HepG2 (cell line): ENCODE measurements around the gene GRIP2. TPM values are rescaled to one million over a fixed set of nuclear protein-coding genes. Genes with fewer than 3 reads are reported as not detected.

Source experiments
- ATAC-seq: fragments of 200-7000 bp; cut with Tn5 transposase; 3 replicates; pipeline ENCODE4 v1.9.1; 2020; ENCODE audit warnings: mild to moderate bottlenecking, moderate library complexity
- BruUV-seq: library from RNA; stranded (reverse); fragments of 400-500 nt; replicated peaks from 2 replicates; lab custom pipeline; 2021; lab: Mats Ljungman, UMichigan
- CTCF ChIA-PET: fragments of 300-600 bp; formaldehyde crosslinking; extraction: SDS; loops from one replicate; lab custom pipeline; 2021; ENCODE audit warnings: low total read pairs, inconsistent platforms, low intra/inter-chr PET ratio; lab: Yijun Ruan, JAX
- POLR2A ChIA-PET: fragments of 350-600 bp; sonication (Branson Sonifier 250); formaldehyde crosslinking; loops from one replicate; lab custom pipeline; 2020; ENCODE audit warnings: antibody characterized with exemption, inconsistent platforms; lab: Yijun Ruan, JAX
- DNase-seq: peaks from one replicate; pipeline ENCODE4 v3.0.0-alpha.2; 2015; ENCODE audit warnings: low spot score
- FAIRE-seq: peaks from 3 replicates; lab custom pipeline; 2011; peaks lifted over from hg19 to GRCh38; lab: Jason Lieb, UNC
- H2AFZ ChIP-seq: one replicate; pipeline ENCODE4 v1.6.1; 2011; ENCODE audit warnings: low read length, inconsistent platforms
- H3K27ac ChIP-seq: fragments of 300-600 bp; 3 replicates; pipeline ENCODE4 v1.8.0; 2011; ENCODE audit warnings: mixed run types, mild to moderate bottlenecking, mixed read lengths, low read length, inconsistent platforms; ENCODE audit not compliant: insufficient read depth; ENCODE audit errors: extremely low read length
- H3K27me3 ChIP-seq, 2 experiments: fragments of 200-600 bp in 1 of 2; 2 replicates in 1 of 2; 3 replicates in 1 of 2; pipeline versions ENCODE4 v1.6.0 to v1.8.0; 2011; ENCODE audit warnings: low read length in 2 of 2, mild to moderate bottlenecking in 2 of 2, moderate library complexity in 2 of 2, inconsistent platforms in 1 of 2; ENCODE audit not compliant: insufficient read depth in 2 of 2, control insufficient read depth in 1 of 2
- H3K36me3 ChIP-seq, 2 experiments: fragments of 200-600 bp in 1 of 2; replicated peaks in 1 of 2; 2 replicates in 1 of 2; 3 replicates in 1 of 2; pipeline versions ENCODE4 v1.5.1 to v1.8.0; 2011; ENCODE audit warnings: low read length in 2 of 2, inconsistent platforms in 1 of 2; ENCODE audit not compliant: insufficient read depth in 2 of 2, control insufficient read depth in 1 of 2
- H3K4me1 ChIP-seq: 2 replicates; pipeline ENCODE4 v1.5.1; 2012; ENCODE audit warnings: low read length, inconsistent platforms; ENCODE audit not compliant: insufficient read depth
- H3K4me2 ChIP-seq: 2 replicates; pipeline ENCODE4 v1.6.0; 2011; ENCODE audit warnings: low read depth, low read length, inconsistent platforms
- H3K4me3 ChIP-seq, 3 experiments: fragments of 200-600 bp in 1 of 3; sonication (generic), shearing (Covaris generic) in 1 of 3; replicated peaks in 1 of 3; 2 replicates each; pipeline ENCODE4 v1.5.1; 2011 to 2016; ENCODE audit warnings: low read length in 3 of 3, inconsistent platforms in 2 of 3, low read depth in 2 of 3, mild to moderate bottlenecking in 2 of 3, control low read depth in 1 of 3, mixed read lengths in 1 of 3; ENCODE audit not compliant: insufficient read depth in 1 of 3
- H3K79me2 ChIP-seq: one replicate; pipeline ENCODE4 v1.6.1; 2011; ENCODE audit warnings: low read length, inconsistent platforms; ENCODE audit not compliant: insufficient read depth
- H3K9ac ChIP-seq: 2 replicates; pipeline ENCODE4 v1.6.0; 2011; ENCODE audit warnings: mild to moderate bottlenecking, low read depth, low read length, inconsistent platforms; ENCODE audit not compliant: insufficient read depth
- H3K9me3 ChIP-seq: 2 replicates; pipeline ENCODE4 v1.5.1; 2012; ENCODE audit warnings: mild to moderate bottlenecking, low read length
- H4K20me1 ChIP-seq: 2 replicates; pipeline ENCODE4 v1.6.0; 2011; ENCODE audit warnings: inconsistent platforms, mild to moderate bottlenecking, low read length, moderate library complexity; ENCODE audit not compliant: insufficient read depth
- HOXA5 ChIP-seq: sonication (generic); formaldehyde crosslinking; IDR thresholded peaks from 2 replicates; pipeline ENCODE4 v1.4.0; 2020; ENCODE audit warnings: missing genetic modification reagents
- KDM4B ChIP-seq: sonication (generic); formaldehyde crosslinking; IDR thresholded peaks from 2 replicates; pipeline ENCODE4 v1.4.0; 2020; ENCODE audit warnings: missing genetic modification reagents
- SNAPC4 ChIP-seq: sonication (generic); formaldehyde crosslinking; IDR thresholded peaks from 2 replicates; pipeline ENCODE4 v1.4.0; 2020; ENCODE audit warnings: mild to moderate bottlenecking, missing genetic modification reagents
- TRAFD1 ChIP-seq: sonication (generic); formaldehyde crosslinking; IDR thresholded peaks from 2 replicates; pipeline ENCODE4 v1.5.1; 2020; ENCODE audit warnings: missing genetic modification reagents, mild to moderate bottlenecking, borderline replicate concordance
- ZNF430 ChIP-seq: sonication (generic); formaldehyde crosslinking; IDR thresholded peaks from 2 replicates; pipeline ENCODE4 v1.9.0; 2021; ENCODE audit warnings: mild to moderate bottlenecking, missing genetic modification reagents
- ZNF558 ChIP-seq: sonication (generic); formaldehyde crosslinking; IDR thresholded peaks from 2 replicates; pipeline ENCODE4 v1.9.0; 2022; ENCODE audit warnings: mild to moderate bottlenecking, missing genetic modification reagents, borderline replicate concordance
- ZNF646 ChIP-seq: sonication (generic); formaldehyde crosslinking; IDR thresholded peaks from 2 replicates; pipeline ENCODE4 v1.9.0; 2021; ENCODE audit warnings: mild to moderate bottlenecking, missing genetic modification reagents
- WGBS: methylation state at CpG from one replicate; pipeline ENCODE4 v1.1.6; 2017; ENCODE audit warnings: low lambda C conversion rate; 5-methylcytosine and 5-hydroxymethylcytosine counted together
- in situ Hi-C: cut with HindIII; loops from 2 replicates; pipeline ENCODE4 v1.10.0; 2017; ENCODE audit warnings: low pct_unique_long_range_greater_than_20kb; ENCODE audit not compliant: extremely low pct_ligation_motif_present
- intact Hi-C: fragments of 100-400 bp; cut with micrococcal nuclease; formaldehyde crosslinking; loops from one replicate; pipeline ENCODE4 v1.10.0; 2022; ENCODE audit not compliant: unreplicated experiment
- polyA plus RNA-seq, 8 experiments: library from polyadenylated mRNA; depleted of rRNA in 3 of 8; stranded (reverse) in 7 of 8; unstranded in 1 of 8; fragments of >200 nt; fragmentation: Illumina TruSeq in 4 of 8; extraction: Trizol in 4 of 8; gene quantifications; 2 replicates each; pipeline versions ENCODE4 v1.2.1 to v1.2.3, GENCODE V29; 2011 to 2016; ENCODE audit warnings: low read depth in 4 of 8, missing spikeins in 1 of 8, mixed read lengths in 1 of 8; ENCODE audit not compliant: insufficient read depth in 1 of 8
- total RNA-seq, 5 experiments: library from RNA; depleted of rRNA; stranded (reverse); fragments of >200 nt; fragmentation: Illumina TruSeq; extraction: Trizol; gene quantifications; 2 replicates each; pipeline ENCODE4 v1.2.3, GENCODE V29; 2016; ENCODE audit warnings: low read depth in 1 of 5

The GRIP2 gene
- total and polyA plus RNA-seq, 2 of the 13 experiments (the other 11 are each of a cell fraction or from before 2014, with no cell fraction given): 0.11 to 0.24 TPM

- no peak for TF ChIP-seq SNAPC4 (CRISPR knock-in tag)
Observed at GRCh38 chr3:14484741-14485140, 55.4 kb downstream of the GRIP2 start (continued).

- ChIA-PET POLR2A (no interaction called here), CTCF (no interaction called here)
- BruUV-seq: no TSS peak
- FAIRE-seq (no peak), DNase-seq (no peak), ATAC-seq (no peak)
- no peaks in the 10 kb centered on the region for H4K20me1 ChIP-seq
- no peaks in the 10 kb centered on the region for H3K27me3 ChIP-seq
- no peaks in the 10 kb centered on the region for H3K4me1 ChIP-seq
- no peaks in the 10 kb centered on the region for H3K79me2 ChIP-seq
- H3K36me3 ChIP-seq: peaks cover 23 to 74% of the 10 kb centered on the region in 2 experiments; a peak in 4 of 5 replicates
- intact Hi-C loops: no loop called here
- 100% methylated on average over 1 of the region's 1 CpG for WGBS
- in situ Hi-C loops: no loop called here
- H3K4me2 ChIP-seq: no peak overlapping the region
- no peaks in the 10 kb centered on the region for H3K9me3 ChIP-seq
- H3K27ac ChIP-seq: no peak overlapping the region
- no peak overlapping the region for H3K9ac ChIP-seq
- H2AFZ ChIP-seq: no peak overlapping the region
- H3K4me3 ChIP-seq: no peak overlapping the region
- TF ChIP-seq HOXA5 (CRISPR knock-in tag) (no peak), ZNF430 (no peak), KDM4B (CRISPR knock-in tag) (no peak), ZNF646 (no peak), ZNF558 (CRISPR knock-in tag) (no peak), TRAFD1 (no peak)
Observed at GRCh38 chr3:14483286-14483685, 56.9 kb downstream of the GRIP2 start.
